IPS-18c (cell line): ENCODE data around the gene ANXA4.
"Not testable (repeated sequence)": the region's sequence is repeated elsewhere in the genome, so short reads cannot be mapped to it uniquely, and the experiment has no call there.

Experiments used
- H3K4me3 ChIP-seq: 2 replicates; pipeline ENCODE4 v1.7.0; 2013; ENCODE audit warnings: low read depth, mild to moderate bottlenecking, low read length, moderate library complexity; ENCODE audit not compliant: insufficient read depth
- H3K9me3 ChIP-seq: one replicate; pipeline ENCODE4 v1.6.1; 2013; ENCODE audit warnings: mild to moderate bottlenecking, low read length, moderate library complexity; ENCODE audit not compliant: control insufficient read depth, insufficient read depth

The ANXA4 gene

GRCh38 chr2:69741575-69742321 lies at the start of gene ANXA4:
Gene ANXA4 (plus strand): TSS chr2:69742134. CDS start chr2:69781566, 39,432 bp downstream.
- Histone ChIP-seq H3K4me3 (peak within 1 kb of the TSS; percentile 73), H3K9me3 (no peaks in the 10 kb centered on the region)

GRCh38 chr2:69692424-69692823 lies 49.5 kb upstream of the ANXA4 start:
- Histone ChIP-seq H3K4me3 (no peak overlapping the region), H3K9me3 (no peaks in the 10 kb centered on the region)

DNA sequence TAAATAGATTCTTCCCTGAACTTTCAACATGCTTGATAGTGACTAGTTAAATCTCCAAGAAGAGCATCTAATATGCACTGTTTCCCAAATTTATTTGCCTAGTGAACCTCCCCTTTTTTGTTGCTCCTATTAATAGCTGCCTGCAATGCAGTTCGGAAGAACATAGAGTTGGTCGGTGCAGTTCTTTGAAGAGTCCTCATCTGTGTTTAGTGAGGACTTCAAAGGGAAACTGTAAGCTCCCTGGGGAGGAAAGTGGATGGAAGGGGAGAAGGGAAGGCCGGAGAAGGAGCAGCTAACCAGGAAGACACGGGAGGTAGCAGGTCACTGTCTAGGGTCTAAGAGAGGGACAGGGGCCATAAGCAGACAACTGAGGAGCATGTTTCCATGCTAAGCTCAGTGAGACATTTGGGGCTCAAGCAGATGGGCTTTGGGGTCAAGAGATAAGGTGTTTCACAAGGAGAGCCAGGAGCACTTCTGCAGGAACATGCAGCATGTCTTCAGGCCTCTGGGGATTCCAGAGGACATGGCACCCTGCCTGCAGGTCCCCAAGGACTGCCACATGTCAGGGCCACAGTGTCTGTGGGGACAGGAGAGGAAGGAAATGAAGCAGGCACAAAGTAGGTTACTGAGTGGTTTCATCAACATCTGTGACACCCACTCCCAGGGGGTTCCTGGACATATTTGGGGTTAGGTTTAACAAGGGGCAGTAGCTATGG lies 48.7 kb upstream of the ANXA4 start:
- Histone ChIP-seq H3K4me3 (no peak overlapping the region), H3K9me3 (no peaks in the 10 kb centered on the region)

DNA sequence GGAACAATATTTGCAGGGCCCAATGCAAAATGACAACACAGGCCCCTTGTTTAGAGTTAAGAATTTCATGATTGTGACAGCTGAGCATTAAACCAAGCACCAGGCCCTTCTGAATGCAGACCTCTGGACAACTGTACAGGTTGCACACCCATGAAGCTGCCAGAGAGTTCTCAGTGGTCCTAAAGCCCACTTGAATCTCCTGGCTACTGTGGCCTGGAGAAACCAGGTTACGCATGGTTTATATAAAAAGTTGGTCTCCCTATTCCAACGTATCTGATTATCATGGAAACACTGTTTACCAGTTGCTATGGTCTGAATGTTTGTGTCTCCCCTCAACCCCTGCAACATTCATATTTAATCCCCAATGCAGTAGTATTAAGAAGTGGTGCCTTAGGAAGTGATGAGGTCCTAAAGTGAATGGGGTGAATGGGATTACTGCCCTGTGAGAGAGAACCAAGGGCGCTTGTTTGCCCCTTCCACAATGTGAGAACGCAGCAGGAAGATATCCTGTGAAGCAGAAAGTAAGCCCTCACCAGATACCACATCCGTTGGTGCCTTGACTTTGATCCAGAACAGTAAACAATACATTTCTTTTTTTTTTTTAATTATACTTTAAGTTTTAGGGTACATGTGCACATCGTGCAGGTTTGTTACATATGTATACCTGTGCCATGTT lies 48.0 kb upstream of the ANXA4 start:
- Histone ChIP-seq H3K9me3 (no peaks in the 10 kb centered on the region), H3K4me3 (no peak overlapping the region)

GRCh38 chr2:69694894-69695849 lies 46.8 kb upstream of the ANXA4 start:
- Histone ChIP-seq H3K9me3 (no peaks in the 10 kb centered on the region), H3K4me3 (no peak overlapping the region)

DNA sequence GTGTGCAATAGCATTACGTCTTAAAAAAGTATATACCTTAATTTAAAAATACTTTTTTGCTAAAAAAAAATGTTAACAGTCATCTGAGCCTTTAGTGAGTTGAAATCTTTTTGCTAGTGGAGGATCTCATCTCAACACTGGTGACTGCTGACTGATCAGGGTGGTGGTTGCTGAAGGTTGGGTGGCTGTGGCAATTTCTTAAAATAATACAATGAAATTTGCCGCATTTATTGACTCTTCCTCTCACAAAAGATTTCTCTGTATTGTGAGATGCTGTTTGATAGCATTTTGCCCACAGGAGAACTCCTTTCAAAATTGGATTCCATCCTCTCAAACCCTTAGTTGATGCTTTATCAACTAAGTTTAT lies 46.1 kb upstream of the ANXA4 start:
- H3K4me3 ChIP-seq, result no peak overlapping the region
- no peaks in the 10 kb centered on the region for H3K9me3 ChIP-seq

GRCh38 chr2:69700381-69700780 lies 41.6 kb upstream of the ANXA4 start:
- H3K4me3 ChIP-seq, result no peak overlapping the region
- H3K9me3 ChIP-seq, result no peaks in the 10 kb centered on the region

DNA sequence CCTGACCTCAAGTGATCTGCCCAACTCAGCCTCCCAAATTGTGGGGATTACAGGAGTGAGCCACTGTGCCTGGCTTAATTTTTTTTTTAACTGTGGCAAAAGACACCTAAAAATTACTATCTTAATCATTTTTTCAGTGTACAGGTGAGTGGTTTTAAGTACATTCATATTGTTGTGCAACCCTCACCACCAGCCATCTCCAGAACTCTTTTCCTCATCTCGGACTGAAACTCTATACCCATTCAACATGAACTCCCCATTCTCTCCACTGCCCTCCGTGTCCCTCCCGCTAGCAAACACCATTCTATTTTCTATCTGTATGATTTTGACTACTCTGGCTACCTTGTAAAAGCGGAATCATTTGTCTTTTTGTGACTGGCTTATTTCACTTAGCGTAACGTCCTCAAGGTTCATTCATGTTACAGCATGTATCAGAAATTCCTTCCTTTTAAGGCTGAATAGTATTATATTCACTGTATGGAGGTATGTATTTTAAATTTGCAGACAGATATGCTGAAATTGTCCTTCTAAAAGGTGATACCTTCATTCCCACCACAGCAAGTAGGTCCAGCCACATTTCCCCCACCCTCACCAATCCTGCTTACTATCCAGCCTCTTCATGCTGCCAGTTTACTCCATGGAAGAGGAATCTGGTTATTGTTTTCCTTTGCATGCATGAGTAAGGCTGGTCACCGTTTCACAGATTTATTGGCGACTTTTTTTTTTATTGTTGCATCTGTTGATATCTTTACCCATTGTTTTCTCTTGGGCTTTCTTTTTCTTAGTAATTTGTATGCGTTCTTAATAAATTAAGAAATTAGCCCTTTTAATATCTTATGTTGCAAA lies 40.6 kb upstream of the ANXA4 start:
- Histone ChIP-seq H3K9me3 (no peaks in the 10 kb centered on the region), H3K4me3 (no peak overlapping the region)

DNA sequence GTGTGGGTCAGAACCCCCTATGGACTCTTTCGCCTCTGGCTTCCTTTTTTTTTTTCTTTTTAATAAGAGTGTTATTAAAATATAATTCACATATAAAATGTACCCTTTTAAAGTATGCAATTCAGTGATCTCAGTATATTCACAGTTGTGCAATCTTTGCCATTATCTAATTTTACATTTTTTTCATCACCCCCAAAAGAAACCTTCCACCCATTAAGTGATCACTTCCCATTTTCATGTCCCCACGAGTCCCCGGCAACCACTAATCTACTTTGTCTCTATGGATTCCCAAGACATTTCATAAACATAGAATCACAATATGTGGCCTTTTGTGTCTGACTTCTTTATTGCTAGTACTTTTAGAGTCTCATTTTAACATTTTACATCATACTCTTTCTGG lies 38.7 kb upstream of the ANXA4 start:
- no peaks in the 10 kb centered on the region for H3K9me3 ChIP-seq

GRCh38 chr2:69704446-69704845 lies 37.5 kb upstream of the ANXA4 start:
- H3K4me3 ChIP-seq, result no peak overlapping the region
- H3K9me3 ChIP-seq, result no peaks in the 10 kb centered on the region

More for the DNA sequence above, 38.7 kb upstream of the ANXA4 start:
- H3K4me3 ChIP-seq, result no peak overlapping the region

DNA sequence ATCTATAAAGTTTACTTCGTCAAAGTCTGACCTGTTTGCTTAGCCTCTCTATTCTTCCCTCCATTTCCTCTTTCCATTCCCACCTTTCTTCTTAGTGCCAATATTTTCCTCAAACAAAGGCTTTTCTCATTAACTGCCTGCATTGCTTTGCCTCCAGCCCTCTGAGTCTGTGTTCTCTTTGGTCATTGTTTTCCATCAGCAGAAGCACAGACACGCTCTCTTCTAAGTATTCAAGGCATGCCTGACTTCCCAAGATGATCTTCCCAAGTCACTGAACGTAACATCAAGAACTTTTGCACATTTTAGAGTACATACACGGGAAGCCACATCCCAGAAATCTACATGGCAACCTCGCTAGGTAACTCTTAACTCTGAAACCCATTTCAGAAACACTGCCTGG lies 32.6 kb upstream of the ANXA4 start:
- Histone ChIP-seq H3K9me3 (no peaks in the 10 kb centered on the region), H3K4me3 (no peak overlapping the region)

GRCh38 chr2:69711971-69712370 lies 30.0 kb upstream of the ANXA4 start:
- Histone ChIP-seq H3K4me3 (no peak overlapping the region), H3K9me3 (no peaks in the 10 kb centered on the region)

GRCh38 chr2:69714024-69714423 lies 27.9 kb upstream of the ANXA4 start:
- Histone ChIP-seq H3K9me3 (no peaks in the 10 kb centered on the region), H3K4me3 (no peak overlapping the region)

DNA sequence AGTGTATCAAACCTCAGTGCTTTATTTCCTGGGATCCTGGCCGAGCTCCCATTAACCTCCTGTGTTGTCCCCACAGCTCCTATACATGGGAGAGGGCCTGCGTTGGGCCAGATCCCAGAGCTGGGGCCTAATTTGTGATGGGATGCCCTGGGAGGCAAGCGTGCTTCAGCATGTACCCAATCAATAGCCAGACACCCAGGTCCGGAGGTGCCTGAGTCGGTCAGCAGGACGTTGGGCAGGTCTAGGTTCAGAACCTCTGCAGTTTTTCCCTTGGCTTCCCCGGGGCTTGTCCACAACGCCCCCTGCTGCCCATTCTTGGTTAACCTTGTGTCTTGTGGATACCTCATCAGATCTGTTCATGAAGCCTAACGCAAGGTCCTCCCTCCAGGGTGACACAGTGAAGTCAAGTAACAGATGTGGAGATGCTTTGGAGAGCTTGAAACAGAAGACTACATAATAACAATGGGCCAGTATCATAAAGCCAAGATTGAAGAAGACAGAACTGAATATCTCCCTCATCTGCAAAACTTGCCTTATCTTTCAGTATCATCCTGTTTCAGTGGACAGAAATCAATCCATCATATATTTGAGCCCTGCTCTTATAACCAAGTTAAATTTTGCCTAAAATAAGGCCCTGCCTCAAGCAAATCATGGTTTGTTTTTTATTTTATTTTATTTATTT lies 27.3 kb upstream of the ANXA4 start:
- H3K9me3 ChIP-seq, result not testable (repeated sequence)

DNA sequence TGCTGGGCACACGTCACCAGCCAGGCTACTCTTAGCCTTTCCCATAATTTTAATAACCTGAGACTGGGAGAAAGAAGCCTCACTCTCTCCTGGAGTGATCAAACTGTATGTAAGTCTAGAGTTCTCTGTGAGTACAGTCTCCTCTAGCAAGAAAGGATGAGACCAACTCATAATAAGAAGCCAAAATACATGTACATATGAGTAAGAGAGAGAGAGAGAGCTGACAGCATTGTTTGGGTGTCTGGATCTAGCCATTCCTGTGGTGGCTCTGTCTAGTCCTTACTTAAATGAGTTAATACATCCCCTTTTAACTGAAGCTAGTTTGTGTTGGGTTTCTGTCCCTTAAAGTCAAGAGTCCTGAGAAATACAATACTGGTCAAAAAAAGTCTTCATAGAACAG lies 26.0 kb upstream of the ANXA4 start:
- no peaks in the 10 kb centered on the region for H3K9me3 ChIP-seq
- no peak overlapping the region for H3K4me3 ChIP-seq

More for the DNA sequence above, 27.3 kb upstream of the ANXA4 start:
- not testable (repeated sequence) for H3K4me3 ChIP-seq

DNA sequence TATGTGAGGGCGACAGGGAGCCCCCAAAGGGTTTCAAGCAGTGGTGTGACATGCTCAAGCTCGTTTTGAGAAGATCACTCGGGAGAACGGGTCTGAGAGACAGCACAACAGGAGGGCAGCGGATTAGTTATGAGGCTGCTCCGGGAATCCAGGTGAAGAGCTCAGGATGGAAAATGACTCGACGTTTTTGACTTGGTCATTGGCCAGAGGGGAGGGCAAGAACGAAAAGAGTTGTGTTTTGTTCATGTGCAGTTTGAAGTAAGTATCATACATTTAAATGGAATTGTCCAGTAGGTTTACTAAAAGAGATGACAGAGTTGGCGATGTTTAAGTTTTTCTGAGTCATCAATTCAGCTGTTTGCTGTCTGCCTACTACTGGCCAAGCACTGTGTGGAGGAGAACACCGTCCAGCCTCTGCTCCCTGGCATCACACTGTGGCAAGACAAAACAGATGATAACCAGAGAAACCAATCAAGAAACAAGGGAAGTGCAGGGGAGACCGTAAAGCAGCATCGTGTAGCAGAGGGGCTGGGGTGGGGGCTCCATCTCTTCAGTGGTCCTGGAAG lies 25.3 kb upstream of the ANXA4 start:
- H3K9me3 ChIP-seq, result no peaks in the 10 kb centered on the region
- no peak overlapping the region for H3K4me3 ChIP-seq
